Lung (tissue), 12 donors: ENCODE data around the gene TENM4. TPM values are rescaled to one million over a fixed set of nuclear protein-coding genes. Genes with fewer than 3 reads are reported as not detected.
A peak's percentile ranks its signal among the peaks of the same experiment; 100 is the strongest.

Experiments used
- ATAC-seq: fragments of 200-7000 bp; cut with Tn5 transposase; one replicate; pipeline ENCODE4 v1.9.1; 2020; ENCODE audit warnings: moderate number of reproducible peaks; ENCODE audit not compliant: insufficient read depth, low FRiP score
- DNase-seq, 3 donors: peaks; one replicate each; pipeline ENCODE4 v3.0.0-alpha.2; 2013 to 2017
- H3K27ac ChIP-seq, 2 donors: one replicate each; pipeline ENCODE4 v1.5.1; 2013; ENCODE audit warnings: mild to moderate bottlenecking in 2 of 2, moderate library complexity in 2 of 2, control low read depth in 1 of 2, inconsistent platforms in 1 of 2, low read depth in 1 of 2, low read length in 1 of 2
- H3K27me3 ChIP-seq, 3 donors: one replicate each; pipeline ENCODE4 v1.5.1; 2013; ENCODE audit warnings: low read length in 2 of 3; ENCODE audit not compliant: control insufficient read depth in 3 of 3, insufficient read depth in 3 of 3
- H3K36me3 ChIP-seq, 4 donors: one replicate each; pipeline ENCODE4 v1.5.1; 2013; ENCODE audit warnings: low read length in 4 of 4, mild to moderate bottlenecking in 1 of 4, moderate library complexity in 1 of 4; ENCODE audit not compliant: control insufficient read depth in 4 of 4, insufficient read depth in 4 of 4
- H3K4me1 ChIP-seq, 5 donors: one replicate each; pipeline ENCODE4 v1.5.1; 2013; ENCODE audit warnings: low read length in 5 of 5, mild to moderate bottlenecking in 2 of 5, moderate library complexity in 1 of 5; ENCODE audit not compliant: control insufficient read depth in 5 of 5, insufficient read depth in 5 of 5
- H3K4me3 ChIP-seq: one replicate; pipeline ENCODE4 v1.5.1; 2013; ENCODE audit warnings: mild to moderate bottlenecking, control low read depth, moderate library complexity
- H3K9ac ChIP-seq, 2 donors: one replicate each; pipeline ENCODE4 v1.5.1; 2013; ENCODE audit warnings: low read length in 2 of 2, control low read depth in 1 of 2; ENCODE audit not compliant: insufficient read depth in 1 of 2
- H3K9me3 ChIP-seq, 4 donors: one replicate each; pipeline ENCODE4 v1.5.1; 2013; ENCODE audit warnings: low read length in 3 of 4, mild to moderate bottlenecking in 1 of 4, moderate library complexity in 1 of 4; ENCODE audit not compliant: control insufficient read depth in 4 of 4, insufficient read depth in 3 of 4
- WGBS, 2 donors: extraction: QIAGEN DNeasy Blood & Tissue Kit; methylation state at CpG; one replicate each; pipeline ENCODE4 v1.1.7; 2013; 5-methylcytosine and 5-hydroxymethylcytosine counted together
- polyA plus RNA-seq, 2 donors: library from polyadenylated mRNA; stranded (reverse); fragments of 200-250 nt; gene quantifications; one replicate each; pipeline ENCODE4 v1.2.1, GENCODE V29; 2013
- total RNA-seq, 2 donors: library from RNA; depleted of rRNA in 1 of 2; stranded (reverse); fragments of >200 nt in 1 of 2; gene quantifications; one replicate each; pipeline ENCODE4 v1.2.1, GENCODE V29; 2014 to 2021
- TF ChIP-seq, protein P1 (sequence below): IDR thresholded peaks from 2 replicates; pipeline ENCODE4 v1.5.1; 2012; ENCODE audit warnings: mild to moderate bottlenecking; ENCODE audit errors: control extremely low read depth, extremely low read depth
- donor health status: control.
- donor health status: control.
- donor health status: Bipolar disorder and iron deficiency.
- donor health status: healthy.
- donor health status: DM: yes; HTN: yes; CAD: no.

The TENM4 gene
- total and polyA plus RNA-seq, 4 donors: 0.28 to 16.4 (median 3.2) TPM

- DNase-seq (no peak), ATAC-seq (no peak)
- H3K27ac ChIP-seq: no peak overlapping the region
- TF ChIP-seq, protein P1, sequence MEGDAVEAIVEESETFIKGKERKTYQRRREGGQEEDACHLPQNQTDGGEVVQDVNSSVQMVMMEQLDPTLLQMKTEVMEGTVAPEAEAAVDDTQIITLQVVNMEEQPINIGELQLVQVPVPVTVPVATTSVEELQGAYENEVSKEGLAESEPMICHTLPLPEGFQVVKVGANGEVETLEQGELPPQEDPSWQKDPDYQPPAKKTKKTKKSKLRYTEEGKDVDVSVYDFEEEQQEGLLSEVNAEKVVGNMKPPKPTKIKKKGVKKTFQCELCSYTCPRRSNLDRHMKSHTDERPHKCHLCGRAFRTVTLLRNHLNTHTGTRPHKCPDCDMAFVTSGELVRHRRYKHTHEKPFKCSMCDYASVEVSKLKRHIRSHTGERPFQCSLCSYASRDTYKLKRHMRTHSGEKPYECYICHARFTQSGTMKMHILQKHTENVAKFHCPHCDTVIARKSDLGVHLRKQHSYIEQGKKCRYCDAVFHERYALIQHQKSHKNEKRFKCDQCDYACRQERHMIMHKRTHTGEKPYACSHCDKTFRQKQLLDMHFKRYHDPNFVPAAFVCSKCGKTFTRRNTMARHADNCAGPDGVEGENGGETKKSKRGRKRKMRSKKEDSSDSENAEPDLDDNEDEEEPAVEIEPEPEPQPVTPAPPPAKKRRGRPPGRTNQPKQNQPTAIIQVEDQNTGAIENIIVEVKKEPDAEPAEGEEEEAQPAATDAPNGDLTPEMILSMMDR: no peak
- H3K4me3 ChIP-seq: no peak overlapping the region
- H3K36me3 ChIP-seq: no peaks in the 10 kb centered on the region
- H3K4me1 ChIP-seq: peaks cover 0 to 34% (median 3%) of the 10 kb centered on the region in 5 donors
- no peak overlapping the region for H3K9ac ChIP-seq
- peaks cover 0 to 4% (median 0%) of the 10 kb centered on the region in 3 donors for H3K27me3 ChIP-seq
- 83 to 87% methylated on average over 2 of the region's 2 CpGs for WGBS, 2 donors
- no peaks in the 10 kb centered on the region for H3K9me3 ChIP-seq
Measured at GRCh38 chr11:78925387-78925786, 515.4 kb downstream of the TENM4 start.

DNA sequence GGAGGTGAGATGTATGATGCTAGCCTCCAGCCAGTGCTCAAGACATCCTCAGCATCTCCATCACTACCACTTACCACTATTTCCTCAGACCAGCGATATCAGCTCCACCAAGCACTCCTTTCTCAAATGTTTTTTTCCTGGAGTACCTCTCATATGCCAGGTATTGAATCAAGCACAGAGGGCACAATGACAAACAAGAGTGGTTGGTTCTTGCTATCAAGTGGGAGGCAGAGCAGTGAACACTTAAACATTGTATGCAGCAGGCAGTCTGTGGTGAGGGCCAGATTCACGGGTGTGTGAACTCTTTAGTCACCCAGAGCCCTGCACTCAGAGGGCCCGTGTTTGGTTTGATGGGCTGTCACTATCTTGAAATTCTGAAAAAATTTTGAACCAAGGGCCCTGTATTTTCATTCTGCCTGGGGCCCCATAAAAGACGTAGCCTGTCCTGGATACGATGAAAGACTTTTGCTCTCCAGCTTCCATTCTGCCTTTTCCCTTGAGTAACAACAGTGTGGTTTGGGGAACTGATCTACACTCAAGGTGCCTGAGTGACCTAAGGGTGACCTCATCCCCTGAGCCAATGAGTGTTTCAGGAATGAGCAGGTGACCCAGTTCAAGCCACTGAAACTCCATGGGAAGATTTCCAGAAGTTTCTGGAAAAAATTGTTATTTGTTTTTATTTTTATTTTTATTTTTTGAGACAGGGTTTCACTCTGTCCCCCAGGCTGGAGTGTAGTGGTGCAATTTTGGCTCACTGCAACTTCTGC lies 517.8 kb downstream of the TENM4 start:
- no peak for ATAC-seq
- 70 to 72% methylated on average over 5 of the region's 5 CpGs for WGBS, 2 donors
- TF ChIP-seq, protein P1: no peak

DNA sequence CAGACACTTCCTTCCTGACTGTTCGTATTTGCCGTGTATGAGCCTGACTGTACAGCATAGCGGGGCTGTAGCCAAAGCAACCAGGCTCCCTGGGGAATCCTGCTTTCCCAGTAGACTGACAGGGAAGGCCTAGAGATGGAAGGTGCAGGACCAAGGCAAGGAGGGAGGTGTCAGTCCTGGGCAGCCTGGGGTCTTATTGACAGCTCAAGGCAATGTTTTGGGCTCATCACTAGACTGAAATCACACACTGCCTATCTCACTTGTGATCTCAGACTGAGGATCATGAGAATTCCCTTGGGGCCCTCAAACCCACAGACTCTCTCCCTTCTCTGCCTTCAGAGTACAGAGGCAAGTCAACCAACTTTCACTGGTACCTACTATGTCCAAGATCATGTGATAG lies 519.3 kb downstream of the TENM4 start:
- TF ChIP-seq, protein P1: no peak
- WGBS, 2 donors: 66 to 71% methylated on average over 3 of the region's 3 CpGs
- Histone ChIP-seq H3K9me3 (no peaks in the 10 kb centered on the region), H3K27me3 (no peaks in the 10 kb centered on the region), H3K36me3 (no peaks in the 10 kb centered on the region), H3K4me1 (peaks cover 0 to 9% (median 0%) of the 10 kb centered on the region in 5 donors), H3K27ac (no peak overlapping the region), H3K9ac (no peak overlapping the region), H3K4me3 (no peak overlapping the region)
- ATAC-seq: no peak
- no peak for DNase-seq

More for the DNA sequence above, 517.8 kb downstream of the TENM4 start:
- Histone ChIP-seq H3K4me1 (peaks cover 0 to 23% (median 3%) of the 10 kb centered on the region in 5 donors), H3K4me3 (no peak overlapping the region), H3K9me3 (no peaks in the 10 kb centered on the region), H3K27ac (no peak overlapping the region), H3K36me3 (no peaks in the 10 kb centered on the region), H3K27me3 (no peaks in the 10 kb centered on the region), H3K9ac (no peak overlapping the region)
- peak in 1 of 3 donors; percentile 50 for DNase-seq
